ENCODE results near the gene RAX2. TPM values are rescaled to one million over a fixed set of nuclear protein-coding genes. Genes with fewer than 3 reads are reported as not detected.

The RAX2 gene
- total and polyA plus RNA-seq, 9 of the 15 experiments (the other 6 are each of a cell fraction or from before 2014, with no cell fraction given), result not detected

DNA sequence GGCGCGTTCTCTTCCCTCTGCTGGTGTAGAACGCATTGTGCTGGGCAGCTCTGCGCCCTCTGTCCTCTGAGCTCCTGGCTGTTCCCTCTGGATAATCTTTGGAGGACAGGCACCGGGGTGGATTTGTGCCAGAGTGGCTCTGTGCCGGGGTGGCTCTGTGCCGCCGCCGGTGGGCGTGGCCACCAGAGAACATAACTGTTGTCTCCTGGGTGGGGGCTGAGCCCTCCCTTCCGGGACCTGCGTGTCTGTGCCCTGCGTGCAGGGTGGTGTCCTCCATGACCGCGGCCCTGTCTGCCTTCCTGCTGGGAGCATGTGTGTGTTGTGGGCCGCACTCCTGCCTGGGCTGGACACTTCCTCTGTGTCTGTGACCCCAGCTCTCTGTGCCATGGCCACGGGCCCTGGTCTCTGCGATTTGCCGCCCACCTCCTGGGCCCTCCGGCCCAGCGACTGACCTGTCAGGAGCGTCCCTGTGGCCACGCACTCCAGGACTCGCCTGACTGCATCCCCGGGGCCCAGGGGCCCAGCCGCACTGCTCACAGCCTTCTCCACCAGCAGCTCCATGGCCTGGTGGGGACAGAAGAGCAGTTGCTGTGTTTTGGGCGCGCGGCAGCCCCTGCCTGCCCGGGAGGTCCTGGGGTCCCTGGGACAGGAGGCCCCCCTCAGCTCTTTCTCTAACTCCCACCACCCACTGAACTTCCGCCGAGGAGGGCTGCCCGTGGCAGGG lies 36.6 kb upstream of the RAX2 start:
- peaks cover 7% of the 10 kb centered on the region for H3K9me3 ChIP-seq (replicated peaks; ENCODE audit: control insufficient read depth, insufficient read depth, low read depth, low read length)
- peak overlapping the region; percentile 19; the same call in 1 of the 2 replicates for H2AFZ ChIP-seq (ENCODE audit: low read depth, low read length)
- no peak for DNase-seq (ENCODE audit: extremely low read depth in 1 of 4, low spot score in 3 of 4)
- ATAC-seq, result no peak
- H3K9me1 ChIP-seq (ENCODE audit: control insufficient read depth, insufficient read depth, low read length), result no peaks in the 10 kb centered on the region
- no peak overlapping the region for H3K27ac ChIP-seq (ENCODE audit: extremely low read depth, low read depth, low read length)
- peaks cover 0 to 3% of the 10 kb centered on the region in 2 experiments; a peak in 1 of 5 replicates for H3K27me3 ChIP-seq (ENCODE audit: control insufficient read depth in 2 of 2, insufficient read depth in 2 of 2, low read length in 2 of 2)
- 77% methylated on average over 24 of the region's 33 CpGs for WGBS (ENCODE audit: insufficient coverage, low coverage, missing lambda C conversion rate)
- BruUV-seq (replicated peaks), result no TSS peak
- H3K9ac ChIP-seq (ENCODE audit: insufficient read depth in 1 of 2, low read depth in 2 of 2, low read length in 2 of 2), result peak overlapping the region in 1 of 2 experiments; percentile 10; a peak in 1 of 4 replicates
- in situ Hi-C loops (cut with MboI) (no loop called here), intact Hi-C loops (cut with micrococcal nuclease) (no loop called here)
- ChIA-PET POLR2A (interaction anchor here (0.6 to 1.0 kb wide), 2 partner anchors 57 to 176 kb away, joined by 3 to 4 read pairs; partner anchors contain the start of gene EEF2), CTCF (ENCODE audit: low intra/inter-chr PET ratio) (no interaction called here)
- H3K4me2 ChIP-seq (ENCODE audit: insufficient read depth, low read length), result no peak overlapping the region
- H3K79me2 ChIP-seq (ENCODE audit: control insufficient read depth, insufficient read depth, low read length), result no peaks in the 10 kb centered on the region
- no peak for FAIRE-seq
- TF ChIP-seq, protein P1, sequence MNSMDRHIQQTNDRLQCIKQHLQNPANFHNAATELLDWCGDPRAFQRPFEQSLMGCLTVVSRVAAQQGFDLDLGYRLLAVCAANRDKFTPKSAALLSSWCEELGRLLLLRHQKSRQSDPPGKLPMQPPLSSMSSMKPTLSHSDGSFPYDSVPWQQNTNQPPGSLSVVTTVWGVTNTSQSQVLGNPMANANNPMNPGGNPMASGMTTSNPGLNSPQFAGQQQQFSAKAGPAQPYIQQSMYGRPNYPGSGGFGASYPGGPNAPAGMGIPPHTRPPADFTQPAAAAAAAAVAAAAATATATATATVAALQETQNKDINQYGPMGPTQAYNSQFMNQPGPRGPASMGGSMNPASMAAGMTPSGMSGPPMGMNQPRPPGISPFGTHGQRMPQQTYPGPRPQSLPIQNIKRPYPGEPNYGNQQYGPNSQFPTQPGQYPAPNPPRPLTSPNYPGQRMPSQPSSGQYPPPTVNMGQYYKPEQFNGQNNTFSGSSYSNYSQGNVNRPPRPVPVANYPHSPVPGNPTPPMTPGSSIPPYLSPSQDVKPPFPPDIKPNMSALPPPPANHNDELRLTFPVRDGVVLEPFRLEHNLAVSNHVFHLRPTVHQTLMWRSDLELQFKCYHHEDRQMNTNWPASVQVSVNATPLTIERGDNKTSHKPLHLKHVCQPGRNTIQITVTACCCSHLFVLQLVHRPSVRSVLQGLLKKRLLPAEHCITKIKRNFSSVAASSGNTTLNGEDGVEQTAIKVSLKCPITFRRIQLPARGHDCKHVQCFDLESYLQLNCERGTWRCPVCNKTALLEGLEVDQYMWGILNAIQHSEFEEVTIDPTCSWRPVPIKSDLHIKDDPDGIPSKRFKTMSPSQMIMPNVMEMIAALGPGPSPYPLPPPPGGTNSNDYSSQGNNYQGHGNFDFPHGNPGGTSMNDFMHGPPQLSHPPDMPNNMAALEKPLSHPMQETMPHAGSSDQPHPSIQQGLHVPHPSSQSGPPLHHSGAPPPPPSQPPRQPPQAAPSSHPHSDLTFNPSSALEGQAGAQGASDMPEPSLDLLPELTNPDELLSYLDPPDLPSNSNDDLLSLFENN (IDR thresholded peaks at IDR 0.05; ENCODE audit: low read depth in 2 of 2, low read length in 2 of 2), result no peak
- TF ChIP-seq, protein P2, sequence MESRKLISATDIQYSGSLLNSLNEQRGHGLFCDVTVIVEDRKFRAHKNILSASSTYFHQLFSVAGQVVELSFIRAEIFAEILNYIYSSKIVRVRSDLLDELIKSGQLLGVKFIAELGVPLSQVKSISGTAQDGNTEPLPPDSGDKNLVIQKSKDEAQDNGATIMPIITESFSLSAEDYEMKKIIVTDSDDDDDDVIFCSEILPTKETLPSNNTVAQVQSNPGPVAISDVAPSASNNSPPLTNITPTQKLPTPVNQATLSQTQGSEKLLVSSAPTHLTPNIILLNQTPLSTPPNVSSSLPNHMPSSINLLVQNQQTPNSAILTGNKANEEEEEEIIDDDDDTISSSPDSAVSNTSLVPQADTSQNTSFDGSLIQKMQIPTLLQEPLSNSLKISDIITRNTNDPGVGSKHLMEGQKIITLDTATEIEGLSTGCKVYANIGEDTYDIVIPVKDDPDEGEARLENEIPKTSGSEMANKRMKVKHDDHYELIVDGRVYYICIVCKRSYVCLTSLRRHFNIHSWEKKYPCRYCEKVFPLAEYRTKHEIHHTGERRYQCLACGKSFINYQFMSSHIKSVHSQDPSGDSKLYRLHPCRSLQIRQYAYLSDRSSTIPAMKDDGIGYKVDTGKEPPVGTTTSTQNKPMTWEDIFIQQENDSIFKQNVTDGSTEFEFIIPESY (CRISPR knock-in tag; IDR thresholded peaks at IDR 0.05), result peak; percentile 50; the same call in 1 of the 2 replicates
- no peaks in the 10 kb centered on the region for H4K20me1 ChIP-seq (replicated peaks; ENCODE audit: control insufficient read depth, insufficient read depth, low read length)
- no peaks in the 10 kb centered on the region for H3K36me3 ChIP-seq (ENCODE audit: control insufficient read depth, insufficient read depth, low read length)
- H3K4me3 ChIP-seq, result no peak overlapping the region
- H3K4me1 ChIP-seq (replicated peaks in 1 of 2; ENCODE audit: control insufficient read depth in 2 of 2, insufficient read depth in 2 of 2, low read length in 2 of 2), result peaks cover 0 to 67% of the 10 kb centered on the region in 2 experiments

Measured in K562 (cell line).